MM.1S (cell line): ENCODE results near the gene RFPL1.

Source experiments
- DNase-seq: peaks from one replicate; pipeline ENCODE4 v3.0.0-alpha.2; 2015
- H2AFZ ChIP-seq: fragments of 300-600 bp; sonication (generic); 2 replicates; pipeline ENCODE4 v1.6.0; 2016; ENCODE audit warnings: antibody characterized with exemption, low read length
- H3F3A ChIP-seq: fragments of 300-600 bp; sonication (generic); 2 replicates; pipeline ENCODE4 v1.6.1; 2016; ENCODE audit warnings: mild to moderate bottlenecking, antibody characterized with exemption, low read length, moderate library complexity, mixed read lengths; ENCODE audit not compliant: insufficient read depth
- H3K27ac ChIP-seq: fragments of 300-600 bp; sonication (generic); 2 replicates; pipeline ENCODE4 v1.5.1; 2016; ENCODE audit warnings: mild to moderate bottlenecking, low read length
- H3K27me3 ChIP-seq: fragments of 300-600 bp; sonication (generic); replicated peaks from 2 replicates; pipeline ENCODE4 v1.6.0; 2016; ENCODE audit warnings: low read length; ENCODE audit not compliant: insufficient read depth
- H3K36me3 ChIP-seq: fragments of 300-600 bp; sonication (generic); replicated peaks from 2 replicates; pipeline ENCODE4 v1.6.1; 2016; ENCODE audit warnings: mild to moderate bottlenecking, low read length, mixed read lengths; ENCODE audit not compliant: insufficient read depth
- H3K4me1 ChIP-seq: fragments of 300-600 bp; sonication (generic); 2 replicates; pipeline ENCODE4 v1.6.1; 2016; ENCODE audit warnings: low read length, mixed read lengths
- H3K4me2 ChIP-seq: fragments of 300-600 bp; sonication (generic); 2 replicates; pipeline ENCODE4 v1.6.0; 2016; ENCODE audit warnings: low read depth, low read length
- H3K4me3 ChIP-seq: fragments of 300-600 bp; sonication (generic); 2 replicates; pipeline ENCODE4 v1.5.1; 2016; ENCODE audit warnings: low read length, mixed read lengths
- H3K79me2 ChIP-seq: fragments of 300-600 bp; sonication (generic); 2 replicates; pipeline ENCODE4 v1.6.1; 2016; ENCODE audit warnings: mixed run types, low read length, mixed read lengths
- H3K9ac ChIP-seq: fragments of 300-600 bp; sonication (generic); 2 replicates; pipeline ENCODE4 v1.6.1; 2016; ENCODE audit warnings: low read length, mixed read lengths
- H3K9me2 ChIP-seq: fragments of 300-600 bp; sonication (generic); replicated peaks from 2 replicates; pipeline ENCODE4 v1.6.1; 2016; ENCODE audit warnings: mild to moderate bottlenecking, low read length, mixed read lengths; ENCODE audit not compliant: insufficient read depth
- H3K9me3 ChIP-seq: fragments of 300-600 bp; sonication (generic); replicated peaks from 2 replicates; pipeline ENCODE4 v1.6.1; 2016; ENCODE audit warnings: mild to moderate bottlenecking, low read length, mixed read lengths; ENCODE audit not compliant: insufficient read depth
- H4K20me1 ChIP-seq: fragments of 300-600 bp; sonication (generic); 2 replicates; pipeline ENCODE4 v1.6.1; 2016; ENCODE audit warnings: mild to moderate bottlenecking, low read length, moderate library complexity, mixed read lengths; ENCODE audit not compliant: insufficient read depth
- CTCF ChIP-seq: fragments of 300-600 bp; sonication (generic); IDR thresholded peaks from 2 replicates; pipeline ENCODE4 v1.5.1; 2016; ENCODE audit warnings: antibody characterized with exemption, low read length, mixed read lengths
- EZH2 ChIP-seq: fragments of 300-600 bp; sonication (generic); optimal IDR thresholded peaks from 2 replicates; pipeline ENCODE3; 2017; ENCODE audit warnings: low read depth, mild to moderate bottlenecking, antibody characterized with exemption, low read length, mixed read lengths
- EZH2phosphoT487 ChIP-seq: fragments of 300-600 bp; sonication (generic); IDR thresholded peaks from 2 replicates; pipeline ENCODE4 v1.6.1; 2018; ENCODE audit warnings: antibody characterized with exemption, low read length

RFPL1 gene

GRCh38 chr22:29427176-29427760, 11.1 kb upstream of the RFPL1 start:
- H3F3A ChIP-seq: no peaks in the 10 kb centered on the region
- no peak overlapping the region for H3K9ac ChIP-seq
- DNase-seq: no peak
- no peak overlapping the region for H3K27ac ChIP-seq
- TF ChIP-seq EZH2 (no peak), EZH2phosphoT487 (no peak), CTCF (no peak)
- no peaks in the 10 kb centered on the region for H3K27me3 ChIP-seq
- no peak overlapping the region for H2AFZ ChIP-seq
- H3K4me3 ChIP-seq: no peak overlapping the region
- no peaks in the 10 kb centered on the region for H3K79me2 ChIP-seq
- H4K20me1 ChIP-seq: no peaks in the 10 kb centered on the region
- H3K4me1 ChIP-seq: no peaks in the 10 kb centered on the region
- H3K9me2 ChIP-seq: no peaks in the 10 kb centered on the region
- H3K4me2 ChIP-seq: no peak overlapping the region
- no peaks in the 10 kb centered on the region for H3K9me3 ChIP-seq
- no peaks in the 10 kb centered on the region for H3K36me3 ChIP-seq

GRCh38 chr22:29431986-29432385, 6.4 kb upstream of the RFPL1 start:
- no peaks in the 10 kb centered on the region for H3K79me2 ChIP-seq
- H2AFZ ChIP-seq: no peak overlapping the region
- H3K27ac ChIP-seq: no peak overlapping the region
- no peak for TF ChIP-seq EZH2phosphoT487
- no peak for TF ChIP-seq EZH2
- no peak for TF ChIP-seq CTCF
- H3K9me3 ChIP-seq: no peaks in the 10 kb centered on the region
- no peak overlapping the region for H3K4me3 ChIP-seq
- no peaks in the 10 kb centered on the region for H3K27me3 ChIP-seq
- H3K36me3 ChIP-seq: no peaks in the 10 kb centered on the region
- H3K4me2 ChIP-seq: no peak overlapping the region
- no peaks in the 10 kb centered on the region for H3K9me2 ChIP-seq
- DNase-seq: no peak
- H3F3A ChIP-seq: no peaks in the 10 kb centered on the region
- H4K20me1 ChIP-seq: no peaks in the 10 kb centered on the region
- no peaks in the 10 kb centered on the region for H3K4me1 ChIP-seq
- H3K9ac ChIP-seq: no peak overlapping the region

GRCh38 chr22:29433856-29434255, 4.5 kb upstream of the RFPL1 start:
- no peak overlapping the region for H3K27ac ChIP-seq
- H3K9me2 ChIP-seq: no peaks in the 10 kb centered on the region
- H2AFZ ChIP-seq: no peak overlapping the region
- no peaks in the 10 kb centered on the region for H3K9me3 ChIP-seq
- no peak overlapping the region for H3K4me2 ChIP-seq
- no peaks in the 10 kb centered on the region for H4K20me1 ChIP-seq
- TF ChIP-seq EZH2phosphoT487 (no peak), CTCF (no peak), EZH2 (no peak)
- H3K4me1 ChIP-seq: no peaks in the 10 kb centered on the region
- no peak overlapping the region for H3K9ac ChIP-seq
- H3F3A ChIP-seq: no peaks in the 10 kb centered on the region
- H3K79me2 ChIP-seq: no peaks in the 10 kb centered on the region
- H3K27me3 ChIP-seq: no peaks in the 10 kb centered on the region
- no peak overlapping the region for H3K4me3 ChIP-seq
- no peak for DNase-seq
- H3K36me3 ChIP-seq: no peaks in the 10 kb centered on the region
